Frontal cortex (tissue), 4 donors: ENCODE results near the gene PKHD1. TPM values are rescaled to one million over a fixed set of nuclear protein-coding genes. Genes with fewer than 3 reads are reported as not detected.
"Not testable (repeated sequence)": the region's sequence is repeated elsewhere in the genome, so short reads cannot be mapped to it uniquely, and the experiment has no call there.

Source experiments
- DNase-seq, 2 donors: peaks; one replicate each; pipeline ENCODE4 v3.0.0; 2012; ENCODE audit warnings: low spot score in 2 of 2
- FAIRE-seq: peaks from 2 replicates; lab custom pipeline; 2012; peaks lifted over from hg19 to GRCh38; lab: Jason Lieb, UNC
- total RNA-seq: library from RNA; depleted of rRNA; stranded (reverse); fragments of >200 nt; gene quantifications from one replicate; pipeline ENCODE4 v1.2.3, GENCODE V29; 2014
- donor health status: control.
- donor health status: control.
- donor health status: control.

Gene PKHD1
- total RNA-seq, 1 donor from 2014 or later, result not detected

GRCh38 chr6:51939695-51940094, 147.7 kb downstream of the PKHD1 start:
- not testable (repeated sequence) for FAIRE-seq, DNase-seq

GRCh38 chr6:51936531-51937290, 150.7 kb downstream of the PKHD1 start:
- DNase-seq (no peak), FAIRE-seq (no peak)

- DNase-seq (no peak), FAIRE-seq (no peak)
Measured at GRCh38 chr6:51934098-51934497, 153.3 kb downstream of the PKHD1 start.

DNA sequence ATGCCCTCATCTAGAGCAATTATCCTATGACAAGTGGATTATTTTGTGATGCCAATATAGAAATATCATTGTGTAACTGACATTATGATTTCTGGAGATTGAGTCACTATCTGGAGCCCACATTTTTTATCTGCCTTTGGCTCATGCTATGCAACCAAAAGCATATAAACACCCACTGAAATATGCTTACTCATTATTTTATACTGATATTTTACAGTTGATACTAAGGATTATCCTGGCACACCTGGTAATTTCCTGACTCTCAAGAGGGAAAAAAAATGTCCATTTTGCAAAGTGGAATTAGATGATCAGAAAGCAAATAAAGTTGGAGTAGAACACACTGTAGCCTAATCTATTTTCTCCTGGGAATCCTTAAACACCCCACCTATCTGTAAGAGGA, 154.5 kb downstream of the PKHD1 start:
- FAIRE-seq (no peak), DNase-seq (no peak)

DNA sequence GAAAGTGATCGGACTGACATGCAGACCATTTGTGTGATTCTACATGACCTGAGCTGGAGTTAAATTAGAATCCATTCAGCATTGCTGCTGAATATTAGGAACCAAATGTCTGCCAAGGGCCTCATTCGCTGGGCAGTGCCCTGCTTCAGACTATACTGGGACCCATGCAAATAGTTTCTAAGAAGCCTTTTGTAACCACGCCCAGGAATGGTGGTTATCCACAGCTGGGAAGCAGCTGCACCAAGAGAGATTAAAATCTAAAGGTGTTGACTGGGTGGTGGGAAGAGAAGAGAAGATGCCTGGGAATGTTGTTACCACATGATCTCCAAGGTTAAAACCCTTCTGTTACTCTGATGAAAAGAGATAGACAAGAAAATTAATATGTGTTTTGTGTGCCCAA, 156.8 kb downstream of the PKHD1 start:
- FAIRE-seq (no peak), DNase-seq (no peak)

GRCh38 chr6:51929934-51930574, 157.4 kb downstream of the PKHD1 start:
- DNase-seq (no peak), FAIRE-seq (no peak)

- DNase-seq (no peak), FAIRE-seq (no peak)
Measured at GRCh38 chr6:51928320-51928719, 159.1 kb downstream of the PKHD1 start.

- no peak for DNase-seq
- FAIRE-seq, result no peak
Measured at GRCh38 chr6:51927450-51927849, 160.0 kb downstream of the PKHD1 start.

DNA sequence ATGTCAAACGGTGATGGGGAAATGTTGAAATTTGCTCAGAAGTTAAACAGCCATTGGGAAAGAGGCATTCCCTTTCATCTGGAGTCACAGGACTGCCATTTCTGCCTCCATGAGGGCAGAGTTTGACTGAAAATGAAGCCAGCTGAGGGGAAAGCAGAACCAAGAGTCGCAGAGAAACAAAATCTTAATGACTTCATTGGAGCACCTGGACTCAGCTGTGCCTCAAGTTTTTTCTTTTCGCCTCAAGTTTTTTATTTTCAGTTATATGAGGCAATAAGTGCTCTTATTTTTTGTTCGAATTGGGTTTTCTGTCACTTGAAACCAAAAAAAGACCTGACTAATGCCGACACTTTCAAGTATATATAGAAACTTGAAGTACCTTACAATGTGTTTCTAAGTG, 161.3 kb downstream of the PKHD1 start:
- FAIRE-seq (no peak), DNase-seq (no peak)

- not testable (repeated sequence) for FAIRE-seq, DNase-seq
Measured at GRCh38 chr6:51922479-51922878, 164.9 kb downstream of the PKHD1 start.

- DNase-seq, FAIRE-seq: not testable (repeated sequence)
Measured at GRCh38 chr6:51918347-51918746, 169.1 kb downstream of the PKHD1 start.

DNA sequence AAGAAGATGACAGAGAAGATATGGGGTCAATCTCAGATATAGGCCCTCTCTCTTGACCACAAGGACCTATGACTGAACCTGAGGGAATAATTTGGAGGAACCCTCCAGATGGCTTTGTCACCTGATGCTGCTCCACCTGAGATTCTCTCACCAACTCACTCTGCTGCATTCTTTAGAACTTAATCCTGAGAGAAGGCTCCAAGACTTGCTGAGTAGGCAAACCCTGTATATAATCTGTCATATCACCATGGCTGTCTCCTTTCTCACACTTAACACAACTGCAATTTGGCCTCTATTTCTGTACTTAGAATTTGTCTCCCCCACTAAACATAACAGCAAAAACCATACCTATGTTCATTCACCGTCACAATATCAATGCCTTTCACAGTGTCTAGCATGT, 172.3 kb downstream of the PKHD1 start:
- FAIRE-seq (no peak), DNase-seq (no peak)

GRCh38 chr6:51913265-51913664, 174.1 kb downstream of the PKHD1 start:
- no peak for FAIRE-seq
- DNase-seq, result no peak

DNA sequence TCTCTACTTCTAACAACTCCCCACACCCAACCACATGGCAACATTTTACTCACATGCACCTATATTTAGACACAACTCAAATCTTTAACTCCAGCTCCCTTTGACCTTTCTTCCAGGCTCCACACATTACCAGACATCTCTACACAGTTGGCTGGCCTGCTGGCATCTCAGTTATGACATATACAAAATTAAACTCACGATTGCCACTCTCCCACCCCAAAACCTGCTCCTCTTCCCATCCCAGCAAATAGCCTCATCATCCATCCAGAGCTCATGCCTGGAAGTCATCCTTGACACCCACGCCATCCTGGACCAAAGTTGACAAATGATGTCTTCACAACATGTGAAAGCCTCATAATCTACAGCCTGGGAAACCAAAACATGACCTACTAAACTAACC, 176.6 kb downstream of the PKHD1 start:
- no peak for FAIRE-seq
- no peak for DNase-seq

DNA sequence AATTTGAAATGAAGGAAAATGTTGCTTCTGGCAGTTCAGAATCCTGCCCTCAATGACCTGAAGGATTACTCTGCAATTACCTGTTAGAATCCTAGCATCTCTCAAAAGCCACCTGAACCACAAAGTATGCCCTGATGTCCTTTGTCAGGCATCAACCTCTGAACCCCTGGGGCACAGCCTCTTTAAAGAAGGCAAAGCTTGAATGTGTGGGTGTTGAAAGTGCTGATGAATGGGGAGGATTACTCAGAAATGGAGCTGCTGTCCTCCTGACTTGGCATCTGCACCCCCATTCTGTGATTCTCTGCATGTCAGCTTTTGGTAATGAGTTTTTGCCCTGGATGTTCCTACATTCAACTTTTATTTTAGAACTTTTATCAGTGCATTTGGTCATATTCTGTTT, 179.2 kb downstream of the PKHD1 start:
- DNase-seq (no peak), FAIRE-seq (no peak)

DNA sequence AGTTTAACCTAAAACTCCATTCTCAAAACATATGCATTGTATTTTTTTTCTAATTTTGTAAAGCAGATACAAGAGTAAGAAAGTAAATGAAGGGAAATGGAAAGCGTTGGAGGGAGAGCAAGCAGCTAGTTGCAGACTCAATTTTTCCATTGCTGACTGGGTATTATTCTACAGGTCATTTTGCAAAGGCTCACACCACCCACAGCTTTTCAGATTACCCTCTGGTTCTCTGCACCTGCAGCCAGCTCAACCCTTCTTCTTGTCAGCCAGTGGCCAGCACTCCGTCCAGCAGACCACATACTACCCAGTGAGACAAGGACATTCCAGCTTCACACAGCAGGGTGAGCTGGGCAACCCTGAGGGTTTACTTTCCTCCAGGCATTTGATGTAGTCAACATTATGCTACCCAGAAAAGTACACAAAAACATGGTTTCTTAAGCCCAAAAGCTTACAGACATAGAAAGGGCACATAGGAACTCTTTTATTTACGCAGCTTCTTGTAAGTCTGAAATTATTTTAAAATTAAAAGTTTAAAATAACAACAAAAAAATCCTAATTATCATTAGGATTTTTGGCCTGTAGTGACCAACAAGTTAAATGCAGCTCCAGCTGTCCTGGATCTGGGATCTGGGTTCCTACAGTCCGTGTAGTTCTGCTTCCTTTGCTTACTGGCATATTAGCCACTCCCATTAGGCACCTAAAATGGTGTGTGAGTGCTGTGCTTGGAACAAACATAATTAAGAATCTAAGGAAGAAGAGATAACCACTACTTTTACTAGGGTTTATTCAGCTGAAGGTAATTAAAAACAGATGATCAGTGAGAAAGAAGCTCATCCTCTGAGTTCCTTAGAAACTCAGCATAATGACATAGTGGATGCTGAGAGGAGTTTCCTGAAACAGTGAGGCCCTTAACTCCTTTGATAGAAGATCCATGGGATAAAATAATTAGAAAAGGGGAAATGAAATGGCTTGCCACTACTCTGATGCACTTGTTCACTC, 185.3 kb downstream of the PKHD1 start:
- no peak for DNase-seq
- FAIRE-seq, result no peak

DNA sequence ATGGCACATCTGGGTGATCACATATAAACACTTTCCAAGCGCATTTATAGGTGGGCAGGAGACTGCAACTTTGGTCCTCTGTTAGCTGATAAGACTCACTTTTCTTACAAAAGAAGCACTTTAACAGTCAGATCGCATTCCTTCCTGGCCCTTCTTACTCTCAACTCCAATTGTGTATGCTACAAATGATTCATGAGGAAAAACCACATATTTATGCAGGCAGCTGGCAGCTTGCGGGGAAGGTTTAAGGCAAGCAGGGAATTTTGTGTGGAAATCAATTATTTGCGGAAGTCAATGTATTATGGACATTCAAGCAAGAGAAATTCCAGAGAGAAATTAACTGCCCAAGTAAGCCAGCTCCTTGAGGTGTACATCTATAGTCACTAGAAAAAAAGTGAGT, 194.0 kb downstream of the PKHD1 start:
- DNase-seq, result no peak

GRCh38 chr6:51892750-51893149, 194.7 kb downstream of the PKHD1 start:
- DNase-seq (no peak), FAIRE-seq (no peak)

More for the DNA sequence above, 194.0 kb downstream of the PKHD1 start:
- FAIRE-seq, result no peak

GRCh38 chr6:51892339-51892738, 195.1 kb downstream of the PKHD1 start:
- FAIRE-seq (no peak), DNase-seq (no peak)

GRCh38 chr6:51891784-51892183, 195.6 kb downstream of the PKHD1 start:
- FAIRE-seq (no peak), DNase-seq (no peak)
